Loucy (cell line): Measurements from ENCODE around the gene IGFBP6.

Source experiments
- H2AFZ ChIP-seq: fragments of 200-600 bp; sonication (generic); 2 replicates; pipeline ENCODE4 v1.6.0; 2016; ENCODE audit warnings: antibody characterized with exemption, mild to moderate bottlenecking, low read length, moderate library complexity
- H3F3A ChIP-seq: fragments of 200-600 bp; 2 replicates; pipeline ENCODE4 v1.6.0; 2016; ENCODE audit warnings: antibody characterized with exemption, low read depth, mild to moderate bottlenecking
- H3K27me3 ChIP-seq: fragments of 200-600 bp; sonication (generic); 2 replicates; pipeline ENCODE4 v1.6.1; 2014; ENCODE audit warnings: low read length, mild to moderate bottlenecking; ENCODE audit not compliant: insufficient read depth, poor library complexity, severe bottlenecking
- H3K36me3 ChIP-seq: fragments of 200-600 bp; sonication (generic); 2 replicates; pipeline ENCODE4 v1.6.1; 2016; ENCODE audit warnings: low read length; ENCODE audit not compliant: insufficient read depth
- H3K4me1 ChIP-seq: fragments of 200-600 bp; sonication (generic); 2 replicates; pipeline ENCODE4 v1.5.1; 2014; ENCODE audit warnings: low read length, mild to moderate bottlenecking; ENCODE audit not compliant: insufficient read depth, poor library complexity, severe bottlenecking
- H3K4me2 ChIP-seq: fragments of 200-600 bp; sonication (generic); 2 replicates; pipeline ENCODE4 v1.6.0; 2014; ENCODE audit warnings: antibody characterized with exemption, low read length, low read depth, mild to moderate bottlenecking; ENCODE audit not compliant: poor library complexity, severe bottlenecking
- H3K4me3 ChIP-seq: fragments of 200-600 bp; sonication (generic); 2 replicates; pipeline ENCODE4 v1.5.1; 2014; ENCODE audit warnings: low read length, mild to moderate bottlenecking, mixed read lengths; ENCODE audit not compliant: poor library complexity, severe bottlenecking
- H3K79me2 ChIP-seq: fragments of 200-600 bp; sonication (generic); 2 replicates; pipeline ENCODE4 v1.6.1; 2014; ENCODE audit warnings: low read length; ENCODE audit not compliant: insufficient read depth
- H3K9ac ChIP-seq: fragments of 200-600 bp; sonication (generic); 2 replicates; pipeline ENCODE4 v1.6.0; 2014; ENCODE audit warnings: mild to moderate bottlenecking, low read depth, low read length, moderate library complexity; ENCODE audit not compliant: poor library complexity, severe bottlenecking
- H3K9me2 ChIP-seq: fragments of 200-600 bp; sonication (generic); replicated peaks from 2 replicates; pipeline ENCODE4 v1.6.1; 2016; ENCODE audit warnings: low read depth, low read length, mixed read lengths
- H3K9me3 ChIP-seq: fragments of 200-600 bp; sonication (generic); 2 replicates; pipeline ENCODE4 v1.6.1; 2014; ENCODE audit warnings: mild to moderate bottlenecking, antibody characterized with exemption, low read length, low read depth; ENCODE audit not compliant: insufficient read depth
- H4K20me1 ChIP-seq: fragments of 200-600 bp; sonication (generic); 2 replicates; pipeline ENCODE4 v1.6.0; 2014; ENCODE audit warnings: antibody characterized with exemption, low read length, mild to moderate bottlenecking; ENCODE audit not compliant: insufficient read depth, poor library complexity, severe bottlenecking
- EZH2phosphoT487 ChIP-seq: fragments of 200-600 bp; IDR thresholded peaks from 2 replicates; pipeline ENCODE4 v1.6.1; 2018; ENCODE audit warnings: antibody characterized with exemption, mild to moderate bottlenecking, moderate library complexity, borderline replicate concordance
- TF ChIP-seq, protein P1 (sequence below): fragments of 200-600 bp; sonication (generic); conservative IDR thresholded peaks from 2 replicates; pipeline ENCODE4 v1.5.1; 2014; ENCODE audit warnings: mild to moderate bottlenecking, antibody characterized with exemption, low read length

Gene IGFBP6

DNA sequence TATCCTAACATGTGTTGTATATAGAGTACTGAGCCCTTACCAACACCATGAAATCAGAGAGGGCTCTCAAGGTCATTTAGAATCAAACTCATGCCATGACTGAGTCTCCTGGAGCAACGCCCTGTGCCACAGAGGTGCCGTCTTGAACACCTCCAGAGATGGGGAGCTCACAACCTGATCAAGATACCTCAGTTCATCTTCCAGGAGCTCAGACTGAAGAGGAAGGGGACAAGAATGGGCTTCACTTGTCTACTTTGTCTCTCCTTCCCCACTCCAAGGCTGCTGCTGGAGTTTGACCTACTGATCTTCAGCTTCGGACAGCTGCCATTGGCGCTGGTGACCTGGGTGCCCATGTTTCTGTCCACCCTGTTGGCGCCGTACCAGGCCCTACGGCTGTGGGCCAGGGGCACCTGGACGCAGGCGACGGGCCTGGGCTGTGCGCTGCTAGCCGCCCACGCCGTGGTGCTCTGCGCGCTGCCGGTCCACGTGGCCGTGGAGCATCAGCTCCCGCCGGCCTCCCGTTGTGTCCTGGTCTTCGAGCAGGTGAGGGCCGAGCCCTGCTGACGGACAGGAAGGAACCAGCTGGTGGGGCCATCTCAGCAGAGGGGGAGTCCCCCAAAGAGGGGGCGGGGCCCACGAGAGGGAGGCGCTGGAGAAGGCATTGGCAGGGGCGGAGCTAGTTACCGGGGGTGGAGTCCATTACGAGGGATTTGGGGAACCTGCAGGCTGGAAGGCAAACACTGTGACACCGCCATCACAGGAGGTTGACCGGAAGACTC lies 17.8 kb downstream of the IGFBP6 start:
- no peaks in the 10 kb centered on the region for H3K9me3 ChIP-seq
- TF ChIP-seq, protein P1, sequence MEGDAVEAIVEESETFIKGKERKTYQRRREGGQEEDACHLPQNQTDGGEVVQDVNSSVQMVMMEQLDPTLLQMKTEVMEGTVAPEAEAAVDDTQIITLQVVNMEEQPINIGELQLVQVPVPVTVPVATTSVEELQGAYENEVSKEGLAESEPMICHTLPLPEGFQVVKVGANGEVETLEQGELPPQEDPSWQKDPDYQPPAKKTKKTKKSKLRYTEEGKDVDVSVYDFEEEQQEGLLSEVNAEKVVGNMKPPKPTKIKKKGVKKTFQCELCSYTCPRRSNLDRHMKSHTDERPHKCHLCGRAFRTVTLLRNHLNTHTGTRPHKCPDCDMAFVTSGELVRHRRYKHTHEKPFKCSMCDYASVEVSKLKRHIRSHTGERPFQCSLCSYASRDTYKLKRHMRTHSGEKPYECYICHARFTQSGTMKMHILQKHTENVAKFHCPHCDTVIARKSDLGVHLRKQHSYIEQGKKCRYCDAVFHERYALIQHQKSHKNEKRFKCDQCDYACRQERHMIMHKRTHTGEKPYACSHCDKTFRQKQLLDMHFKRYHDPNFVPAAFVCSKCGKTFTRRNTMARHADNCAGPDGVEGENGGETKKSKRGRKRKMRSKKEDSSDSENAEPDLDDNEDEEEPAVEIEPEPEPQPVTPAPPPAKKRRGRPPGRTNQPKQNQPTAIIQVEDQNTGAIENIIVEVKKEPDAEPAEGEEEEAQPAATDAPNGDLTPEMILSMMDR = no peak
- no peak for TF ChIP-seq EZH2phosphoT487
- no peak overlapping the region for H2AFZ ChIP-seq

DNA sequence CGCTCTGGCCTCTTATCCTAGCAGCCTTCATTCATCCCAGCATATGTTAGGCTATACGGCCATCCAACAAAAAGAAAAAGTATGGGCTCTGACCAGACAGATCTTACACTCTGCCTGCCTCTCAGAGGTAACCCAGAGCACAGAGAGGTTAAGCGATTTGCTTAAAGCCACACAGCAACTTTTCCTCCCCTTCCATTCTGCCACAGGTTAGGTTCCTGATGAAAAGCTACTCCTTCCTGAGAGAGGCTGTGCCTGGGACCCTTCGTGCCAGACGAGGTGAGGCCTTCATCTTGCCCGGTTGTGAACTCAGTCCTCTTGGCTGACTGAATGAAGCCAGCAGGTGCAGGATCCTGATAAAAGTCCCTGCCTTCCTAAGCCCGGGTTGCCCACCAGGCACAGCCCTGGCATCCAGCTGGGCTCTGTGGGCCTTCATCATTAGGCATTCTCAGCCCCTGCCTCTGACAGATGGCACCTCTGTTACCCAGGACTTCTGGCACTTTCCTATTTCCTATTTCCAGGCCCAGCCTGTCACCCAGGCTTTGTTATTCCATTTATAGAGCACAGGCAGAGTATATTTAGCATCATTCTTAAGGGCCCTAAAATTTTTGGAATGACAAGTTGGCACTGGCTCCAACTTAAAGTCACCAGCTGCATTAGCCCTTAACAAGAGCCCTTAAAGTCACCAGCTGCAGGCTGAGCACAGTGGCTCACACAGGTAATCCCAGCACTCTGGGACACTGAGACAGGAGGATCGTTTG lies 18.6 kb downstream of the IGFBP6 start:
- Histone ChIP-seq H3K9ac (no peak overlapping the region), H3K27me3 (no peaks in the 10 kb centered on the region), H2AFZ (no peak overlapping the region), H3K36me3 (no peaks in the 10 kb centered on the region), H3K79me2 (no peaks in the 10 kb centered on the region), H3K9me2 (no peaks in the 10 kb centered on the region), H3K4me2 (no peak overlapping the region), H3K4me1 (no peaks in the 10 kb centered on the region), H4K20me1 (no peaks in the 10 kb centered on the region), H3K9me3 (no peaks in the 10 kb centered on the region), H3F3A (no peaks in the 10 kb centered on the region), H3K4me3 (no peak overlapping the region)
- TF ChIP-seq, protein P1 = no peak
- TF ChIP-seq EZH2phosphoT487 = no peak

More for the DNA sequence above, 17.8 kb downstream of the IGFBP6 start:
- Histone ChIP-seq H3K27me3 (no peaks in the 10 kb centered on the region), H3K9me2 (no peaks in the 10 kb centered on the region), H3K4me3 (no peak overlapping the region), H3K36me3 (no peaks in the 10 kb centered on the region), H3K79me2 (no peaks in the 10 kb centered on the region), H3K9ac (no peak overlapping the region), H3F3A (no peaks in the 10 kb centered on the region), H4K20me1 (no peaks in the 10 kb centered on the region), H3K4me1 (no peaks in the 10 kb centered on the region), H3K4me2 (no peak overlapping the region)

DNA sequence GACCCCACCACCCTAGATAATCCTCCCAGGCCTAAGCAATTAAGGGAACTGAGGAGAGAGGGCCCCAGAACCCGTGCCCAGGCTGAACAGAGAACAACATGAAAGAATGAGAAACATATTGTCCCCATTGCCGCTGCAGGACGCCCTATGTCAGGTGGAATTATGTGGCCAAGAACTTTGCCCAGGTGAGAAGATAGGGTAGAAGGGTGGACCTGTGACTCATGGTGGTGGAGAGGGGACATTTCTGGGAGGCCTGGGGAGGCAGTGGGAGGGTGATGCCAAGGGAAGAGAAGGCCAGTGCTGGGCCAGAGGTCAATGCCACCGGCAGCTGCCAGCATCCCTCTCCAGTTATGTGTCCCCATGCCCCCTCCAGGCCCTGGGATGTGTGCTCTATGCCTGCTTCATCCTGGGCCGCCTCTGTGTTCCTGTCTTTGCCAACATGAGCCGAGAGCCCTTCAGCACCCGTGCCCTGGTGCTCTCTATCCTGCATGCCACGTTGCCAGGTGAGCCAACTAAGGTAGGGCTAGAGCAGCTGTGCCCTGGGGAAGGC lies 21.4 kb downstream of the IGFBP6 start:
- no peaks in the 10 kb centered on the region for H3K4me1 ChIP-seq
- no peaks in the 10 kb centered on the region for H3K79me2 ChIP-seq
- no peaks in the 10 kb centered on the region for H4K20me1 ChIP-seq
- no peak overlapping the region for H2AFZ ChIP-seq
- no peaks in the 10 kb centered on the region for H3K9me3 ChIP-seq
- H3K9ac ChIP-seq = no peak overlapping the region
- no peak overlapping the region for H3K4me2 ChIP-seq
- H3K4me3 ChIP-seq = no peak overlapping the region
- H3F3A ChIP-seq = no peaks in the 10 kb centered on the region
- no peaks in the 10 kb centered on the region for H3K36me3 ChIP-seq
- no peaks in the 10 kb centered on the region for H3K27me3 ChIP-seq
- H3K9me2 ChIP-seq = no peaks in the 10 kb centered on the region
- TF ChIP-seq EZH2phosphoT487 = no peak
- TF ChIP-seq, protein P1 = no peak
